Ovary (tissue), 9 donors: ENCODE measurements around the gene PLEKHA8. TPM values are rescaled to one million over a fixed set of nuclear protein-coding genes. Genes with fewer than 3 reads are reported as not detected.

ENCODE experiments used
- DNase-seq, 5 donors: peaks; one replicate each; pipeline ENCODE4 v3.0.0-alpha.2; 2019 to 2020
- H3K27ac ChIP-seq, 2 donors: fragments of 200-600 bp; one replicate each; pipeline versions ENCODE4 v1.5.1 to v1.8.0; 2019 to 2022
- H3K27me3 ChIP-seq: fragments of 200-600 bp; one replicate; pipeline ENCODE4 v1.8.0; 2022
- H3K36me3 ChIP-seq: fragments of 200-600 bp; sonication (generic); one replicate; pipeline ENCODE4 v1.5.1; 2019
- H3K4me1 ChIP-seq: one replicate; pipeline ENCODE4 v1.8.1; 2013; ENCODE audit warnings: mild to moderate bottlenecking, moderate library complexity; ENCODE audit not compliant: insufficient read depth
- H3K4me3 ChIP-seq: fragments of 200-600 bp; sonication (generic); one replicate; pipeline ENCODE4 v1.5.1; 2017
- H3K9me3 ChIP-seq, 2 donors: fragments of 200-600 bp in 1 of 2; sonication (generic) in 1 of 2; one replicate each; pipeline versions ENCODE4 v1.5.1 to v1.8.1; 2013 to 2019; ENCODE audit warnings: mild to moderate bottlenecking in 1 of 2, moderate library complexity in 1 of 2
- EP300 ChIP-seq: sonication (generic); formaldehyde crosslinking; IDR thresholded peaks from one replicate; pipeline ENCODE4 v1.6.1; 2017; ENCODE audit warnings: antibody characterized with exemption
- POLR2A ChIP-seq: fragments of 450-650 bp; IDR thresholded peaks from one replicate; pipeline ENCODE4 v1.6.1; 2017; ENCODE audit warnings: antibody characterized with exemption, mild to moderate bottlenecking, moderate library complexity
- WGBS, 3 donors: extraction: QIAGEN DNeasy Blood & Tissue Kit in 1 of 3; methylation state at CpG; one replicate each; pipeline versions ENCODE4 v1.1.5 to v1.1.7; 2013 to 2017; 5-methylcytosine and 5-hydroxymethylcytosine counted together
- intact Hi-C, 4 donors: fragments of 100-400 bp; cut with DNase I; formaldehyde crosslinking; loops; one replicate each; pipeline versions ENCODE4 v1.11.0 to v1.15.1; 2022 to 2023
- polyA plus RNA-seq, 2 donors: library from polyadenylated mRNA; stranded (reverse); fragments of 200-250 nt in 1 of 2; fragments of 350-450 nt in 1 of 2; fragmentation: Illumina TruSeq in 1 of 2; extraction: RNeasy Lipid Tissue Mini Kit (QIAGEN cat#74804) in 1 of 2; gene quantifications; one replicate each; pipeline ENCODE4 v1.2.3, GENCODE V29; 2013 to 2014
- small RNA-seq: library from RNA; depleted of rRNA; stranded (forward); fragments of <200 nt; gene quantifications from one replicate; pipeline ENCODE3, GENCODE V24; 2016
- total RNA-seq, 7 donors: library from RNA; depleted of rRNA in 2 of 7; stranded (reverse); fragments of >200 nt in 2 of 7; fragmentation: NEBNext Ultra II Directional in 3 of 7; extraction: Animal tissue kit (Norgen Biotek cat#: 25700) in 3 of 7; gene quantifications; one replicate each; pipeline versions ENCODE4 v1.1.0 to v1.2.4, GENCODE V29; 2016 to 2023
- TF ChIP-seq, protein P1 (sequence below), 3 donors: fragments of 450-650 bp in 2 of 3; fragments of 200-600 bp in 1 of 3; IDR thresholded peaks; one replicate each; pipeline versions ENCODE4 v1.5.1 to v1.8.0; 2016 to 2022; ENCODE audit warnings: antibody characterized with exemption in 3 of 3, mild to moderate bottlenecking in 1 of 3
- donor health status: DM: no; HTN: no; CAD: no; lungs with moderate emphysema.
- donor health status: DM: no; HTN: no; CAD: no.
- donor health status: Bipolar disorder and iron deficiency.
- donor health status: DM: yes; HTN: yes; CAD: no.
- donor health status: DM: no; HTN: no; CAD: no.
- donor health status: DM: yes; HTN: yes; CAD: no.

PLEKHA8 gene
- total and polyA plus RNA-seq, 9 donors = 3.1 to 12.8 (median 10.0) TPM

DNA sequence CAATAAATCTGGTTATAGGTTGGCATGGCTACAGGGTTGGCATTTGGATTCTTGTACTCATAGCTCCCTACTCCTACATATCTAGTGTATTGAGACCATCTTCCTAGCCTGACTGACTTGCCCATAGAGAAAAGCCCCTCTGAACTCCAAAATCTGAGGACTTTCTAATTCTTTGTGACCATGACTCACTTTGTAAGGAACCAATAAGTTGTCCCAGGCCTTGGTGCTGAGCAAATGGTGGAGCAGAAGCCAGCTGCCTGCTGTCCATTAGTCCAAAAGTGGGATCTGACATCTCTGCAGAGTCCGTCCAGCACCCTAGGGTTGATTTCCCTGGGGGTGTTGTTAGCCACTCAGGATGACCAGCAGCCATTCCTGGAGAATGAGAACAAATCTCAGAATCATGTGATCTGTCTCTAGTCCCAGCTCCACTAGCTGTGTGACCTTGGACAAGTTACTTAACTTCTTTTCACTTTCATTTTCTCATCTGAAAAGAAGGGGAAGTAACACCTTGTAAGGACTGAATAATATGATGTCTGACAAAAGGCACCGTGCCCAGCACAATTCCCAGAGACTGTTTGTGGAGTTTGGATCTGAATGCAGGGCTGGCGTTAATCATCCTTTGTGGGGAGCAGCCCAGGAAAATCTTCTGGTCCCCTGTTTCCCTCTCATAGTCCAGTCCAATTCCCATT lies 150.7 kb downstream of the PLEKHA8 start:
- Histone ChIP-seq H3K4me3 (no peak overlapping the region), H3K27me3 (no peaks in the 10 kb centered on the region), H3K4me1 (peaks cover 3% of the 10 kb centered on the region), H3K9me3 (no peaks in the 10 kb centered on the region), H3K27ac (no peak overlapping the region), H3K36me3 (no peaks in the 10 kb centered on the region)
- no peak for DNase-seq
- TF ChIP-seq POLR2A (no peak), EP300 (no peak)
- TF ChIP-seq, protein P1, sequence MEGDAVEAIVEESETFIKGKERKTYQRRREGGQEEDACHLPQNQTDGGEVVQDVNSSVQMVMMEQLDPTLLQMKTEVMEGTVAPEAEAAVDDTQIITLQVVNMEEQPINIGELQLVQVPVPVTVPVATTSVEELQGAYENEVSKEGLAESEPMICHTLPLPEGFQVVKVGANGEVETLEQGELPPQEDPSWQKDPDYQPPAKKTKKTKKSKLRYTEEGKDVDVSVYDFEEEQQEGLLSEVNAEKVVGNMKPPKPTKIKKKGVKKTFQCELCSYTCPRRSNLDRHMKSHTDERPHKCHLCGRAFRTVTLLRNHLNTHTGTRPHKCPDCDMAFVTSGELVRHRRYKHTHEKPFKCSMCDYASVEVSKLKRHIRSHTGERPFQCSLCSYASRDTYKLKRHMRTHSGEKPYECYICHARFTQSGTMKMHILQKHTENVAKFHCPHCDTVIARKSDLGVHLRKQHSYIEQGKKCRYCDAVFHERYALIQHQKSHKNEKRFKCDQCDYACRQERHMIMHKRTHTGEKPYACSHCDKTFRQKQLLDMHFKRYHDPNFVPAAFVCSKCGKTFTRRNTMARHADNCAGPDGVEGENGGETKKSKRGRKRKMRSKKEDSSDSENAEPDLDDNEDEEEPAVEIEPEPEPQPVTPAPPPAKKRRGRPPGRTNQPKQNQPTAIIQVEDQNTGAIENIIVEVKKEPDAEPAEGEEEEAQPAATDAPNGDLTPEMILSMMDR (IDR thresholded peaks at IDR 0.05) = no peak
- WGBS, 3 donors = 74 to 82% (median 76%) methylated on average over 3 of the region's 3 CpGs
- intact Hi-C loops = no loop called here

Small RNA genes lying within 50 kb of the gene (small RNA-seq; reads per million reads assigned to genes)
- gene RPS27P16 = not detected

Other genes with a start within 250 kb of the PLEKHA8 start
- 100 to 1,000 TPM in 2 of 7 donors, 10 to 100 TPM in 5; 15.3 to 122 (median 49.8) TPM for gene WIPF3, start 221.9 kb upstream of the PLEKHA8 start, total RNA-seq
- 10 to 100 TPM; 53.3 to 59.9 TPM for gene WIPF3, start 221.9 kb upstream of the PLEKHA8 start, polyA plus RNA-seq
- gene SCRN1, start 38.6 kb upstream of the PLEKHA8 start, total RNA-seq = 10 to 100 TPM; 34.0 to 84.0 (median 63.3) TPM
- gene SCRN1, start 38.6 kb upstream of the PLEKHA8 start, polyA plus RNA-seq = 10 to 100 TPM; 23.4 to 67.7 TPM
- gene FKBP14, start 1.7 kb upstream of the PLEKHA8 start, total RNA-seq = 10 to 100 TPM in 5 of 7 donors, 1 to 10 TPM in 2; 5.9 to 19.6 (median 16.3) TPM
- 10 to 100 TPM in 1 of 2 donors, 1 to 10 TPM in 1; 3.4 to 13.5 TPM for gene FKBP14, start 1.7 kb upstream of the PLEKHA8 start, polyA plus RNA-seq
- gene MTURN, start 106.6 kb downstream of the PLEKHA8 start, total RNA-seq = 10 to 100 TPM; 14.7 to 65.1 (median 40.4) TPM
- 10 to 100 TPM; 29.8 to 45.3 TPM for gene MTURN, start 106.6 kb downstream of the PLEKHA8 start, polyA plus RNA-seq